Mucosa of gallbladder (tissue), 1 donor: ENCODE results near the gene GP1BA. TPM values are rescaled to one million over a fixed set of nuclear protein-coding genes. Genes with fewer than 3 reads are reported as not detected.

ENCODE experiments used
- DNase-seq: peaks from one replicate; pipeline ENCODE4 v3.0.0-alpha.2; 2020; ENCODE audit warnings: low spot score
- total RNA-seq: library from RNA; stranded (reverse); gene quantifications from one replicate; pipeline ENCODE4 v1.2.1, GENCODE V29; 2021
- donor health status: DM: no; HTN: no; CAD: no.

Gene GP1BA
- total RNA-seq, 1 donor from 2014 or later = not detected

DNA sequence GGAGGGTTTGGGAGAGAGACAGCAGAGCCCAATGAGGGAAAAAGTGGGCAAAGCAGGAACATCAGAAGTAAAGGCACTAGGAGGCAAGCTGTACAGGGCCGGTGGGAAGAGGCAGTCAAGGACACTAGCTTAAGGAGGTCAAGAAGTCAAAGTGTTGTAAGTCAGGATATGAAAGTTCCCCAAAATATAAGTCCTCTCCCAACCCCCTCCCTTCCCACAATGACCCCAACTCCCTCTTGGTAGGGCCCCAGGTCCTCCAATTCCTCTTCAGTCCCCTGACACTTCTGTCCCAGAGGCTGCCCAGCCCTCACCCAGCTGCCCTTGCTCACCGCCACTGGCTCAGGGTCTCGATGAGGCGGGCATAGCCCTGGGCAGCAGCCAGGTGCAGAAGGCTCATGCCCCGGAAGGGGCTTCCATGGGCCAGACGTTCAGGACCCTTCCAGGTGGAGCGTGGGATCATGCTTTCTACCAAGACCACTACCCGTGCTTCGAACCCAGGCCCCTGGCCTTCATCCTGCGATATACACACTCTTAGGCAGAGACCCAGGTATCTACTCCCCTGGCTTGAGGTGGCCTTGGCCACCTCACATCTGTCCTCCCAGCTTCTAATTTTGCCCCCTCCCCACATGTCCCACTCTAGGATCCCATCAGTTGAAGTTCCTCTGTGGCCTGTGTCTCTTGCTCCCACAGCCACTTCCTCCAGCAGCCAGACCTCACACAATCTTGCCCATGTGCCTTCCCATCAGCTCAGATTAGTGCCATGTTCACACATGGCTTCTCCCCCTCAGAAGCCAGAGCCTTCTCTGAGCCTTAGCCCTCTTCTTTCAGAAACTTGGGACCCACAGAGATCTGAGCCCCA is 41.4 kb downstream of the GP1BA start:
- no peak for DNase-seq

- DNase-seq = no peak
Observed at GRCh38 chr17:4974115-4974670, 42.1 kb downstream of the GP1BA start.

GRCh38 chr17:4978726-4979125 is 46.6 kb downstream of the GP1BA start:
- no peak for DNase-seq

DNA sequence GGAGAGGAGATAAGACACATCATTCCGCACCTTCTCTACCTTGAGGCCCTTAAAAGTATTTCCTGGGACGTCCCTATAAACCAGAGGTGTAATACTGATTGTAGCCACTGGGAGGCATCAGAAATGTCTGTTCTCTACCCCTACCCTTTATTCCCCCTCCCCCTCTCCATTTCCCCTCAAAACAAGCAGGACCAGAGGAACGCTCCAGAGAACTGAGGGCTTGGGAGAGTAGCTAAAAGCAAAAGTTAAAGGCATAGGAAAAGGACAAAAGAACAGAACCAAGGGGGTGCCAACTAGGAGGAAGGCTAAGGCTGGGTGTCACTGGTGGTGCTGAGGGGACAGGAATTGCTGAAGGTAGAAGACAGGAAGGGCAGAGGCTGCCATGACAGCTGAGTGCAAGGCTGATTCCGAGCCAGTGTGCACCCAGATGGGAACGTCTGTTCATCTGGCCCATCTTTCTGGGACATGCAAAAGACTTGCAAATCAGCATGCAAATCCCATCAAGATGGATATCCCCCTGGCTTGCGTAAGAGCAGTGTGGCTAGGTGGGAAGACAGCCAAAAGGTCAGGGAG is 48.7 kb downstream of the GP1BA start:
- no peak for DNase-seq

DNA sequence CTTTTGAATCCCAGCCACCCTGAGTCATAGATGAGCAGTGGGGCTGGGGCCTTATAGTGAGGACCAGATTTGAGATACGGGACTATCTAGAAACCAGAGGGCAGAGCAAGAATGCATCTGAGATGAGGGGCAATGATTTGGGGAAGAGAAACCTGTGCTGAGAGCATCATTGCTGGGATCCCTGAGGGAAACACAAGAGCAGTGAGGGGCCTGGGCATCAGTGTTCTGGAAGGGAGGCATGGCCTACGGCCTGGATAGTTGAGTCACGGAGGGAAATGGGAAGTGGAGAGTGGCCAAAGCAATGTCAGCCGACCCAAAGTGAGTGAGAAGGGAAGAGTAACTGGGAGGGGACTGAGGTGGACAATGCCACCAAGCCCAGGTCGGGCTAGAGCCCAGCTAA is 50.2 kb downstream of the GP1BA start:
- no peak for DNase-seq

Other genes with a start within 250 kb of the GP1BA start
- gene PELP1, start 228.1 kb upstream of the GP1BA start, total RNA-seq = 56.4 TPM
- 94.6 TPM for gene ARRB2, start 221.6 kb upstream of the GP1BA start, total RNA-seq
- gene MED11, start 200.8 kb upstream of the GP1BA start, total RNA-seq = 25.6 TPM
- 5.3 TPM for gene ZMYND15, start 192.4 kb upstream of the GP1BA start, total RNA-seq
- 92.6 TPM for gene CXCL16, start 192.3 kb upstream of the GP1BA start, total RNA-seq
- 56.9 TPM for gene TM4SF5, start 160.4 kb upstream of the GP1BA start, total RNA-seq
- 3.9 TPM for gene VMO1, start 145.9 kb upstream of the GP1BA start, total RNA-seq
- gene GLTPD2, start 143.3 kb upstream of the GP1BA start, total RNA-seq = 0.46 TPM
- 104 TPM for gene PSMB6, start 136.1 kb upstream of the GP1BA start, total RNA-seq
- 48.7 TPM for gene PLD2, start 125.1 kb upstream of the GP1BA start, total RNA-seq
- 161 TPM for gene MINK1, start 98.9 kb upstream of the GP1BA start, total RNA-seq
- 8.8 TPM for gene C17orf107, start 32.7 kb upstream of the GP1BA start, total RNA-seq
- 9.4 TPM for gene CHRNE, start 29.2 kb upstream of the GP1BA start, total RNA-seq
- gene SLC25A11, start 7.8 kb downstream of the GP1BA start, total RNA-seq = 68.9 TPM
- gene RNF167, start 8.0 kb downstream of the GP1BA start, total RNA-seq = 140 TPM
- gene PFN1, start 16.3 kb downstream of the GP1BA start, total RNA-seq = 484 TPM
- 7.5 TPM for gene ENO3, start 18.8 kb downstream of the GP1BA start, total RNA-seq
- 54.2 TPM for gene SPAG7, start 35.5 kb downstream of the GP1BA start, total RNA-seq
- gene CAMTA2, start 55.4 kb downstream of the GP1BA start, total RNA-seq = 68.0 TPM
- gene INCA1, start 65.2 kb downstream of the GP1BA start, total RNA-seq = 1.4 TPM
- gene KIF1C, start 65.7 kb downstream of the GP1BA start, total RNA-seq = 234 TPM
- gene SLC52A1, start 103.1 kb downstream of the GP1BA start, total RNA-seq = not detected
- gene ZFP3, start 146.2 kb downstream of the GP1BA start, total RNA-seq = 8.7 TPM
- gene ZNF232, start 179.6 kb downstream of the GP1BA start, total RNA-seq = 9.6 TPM
- 0.09 TPM for gene USP6, start 183.8 kb downstream of the GP1BA start, total RNA-seq